CD14-positive monocyte (primary cell): ENCODE data around the gene MCU. TPM values are rescaled to one million over a fixed set of nuclear protein-coding genes. Genes with fewer than 3 reads are reported as not detected.
A peak's percentile ranks its signal among the peaks of the same experiment; 100 is the strongest.

Experiments used
- DNase-seq, 3 donors: peaks; one replicate each; pipeline ENCODE4 v3.0.0-alpha.2; 2011 to 2022
- H2AFZ ChIP-seq: 2 replicates; pipeline ENCODE4 v1.6.0; 2012; ENCODE audit warnings: mild to moderate bottlenecking, low read depth, low read length, inconsistent platforms; ENCODE audit not compliant: insufficient read depth, poor library complexity, severe bottlenecking
- H3K27ac ChIP-seq, 2 donors: 1 replicate in 1 of 2; 2 replicates in 1 of 2; pipeline ENCODE4 v1.5.1; 2012 to 2013; ENCODE audit warnings: low read length in 2 of 2, control low read depth in 1 of 2, inconsistent platforms in 1 of 2, low read depth in 1 of 2, mild to moderate bottlenecking in 1 of 2
- H3K27me3 ChIP-seq, 2 donors: one replicate each; pipeline versions ENCODE4 v1.6.0 to v1.6.1; 2011 to 2013; ENCODE audit warnings: low read length in 2 of 2; ENCODE audit not compliant: control insufficient read depth in 2 of 2, insufficient read depth in 2 of 2
- H3K36me3 ChIP-seq, 2 donors: replicated peaks in 1 of 2; 1 replicate in 1 of 2; 2 replicates in 1 of 2; pipeline versions ENCODE4 v1.5.1 to v1.6.1; 2012 to 2013; ENCODE audit warnings: low read length in 2 of 2, control low read depth in 1 of 2, inconsistent platforms in 1 of 2, mild to moderate bottlenecking in 1 of 2; ENCODE audit not compliant: insufficient read depth in 2 of 2, control insufficient read depth in 1 of 2
- H3K4me1 ChIP-seq, 2 donors: 1 replicate in 1 of 2; 2 replicates in 1 of 2; pipeline versions ENCODE4 v1.5.1 to v1.6.1; 2012 to 2013; ENCODE audit warnings: low read length in 2 of 2, control low read depth in 1 of 2, inconsistent platforms in 1 of 2, mild to moderate bottlenecking in 1 of 2, moderate library complexity in 1 of 2; ENCODE audit not compliant: insufficient read depth in 2 of 2, control insufficient read depth in 1 of 2
- H3K4me2 ChIP-seq: replicated peaks from 2 replicates; pipeline ENCODE3; 2012; ENCODE audit warnings: low read length, moderate library complexity, mild to moderate bottlenecking; ENCODE audit not compliant: poor library complexity, severe bottlenecking; ENCODE audit errors: extremely low read depth
- H3K4me3 ChIP-seq, 3 experiments: fragments of 200-600 bp in 1 of 3; sonication (generic) in 1 of 3; replicated peaks in 1 of 3; 1 replicate in 2 of 3; 2 replicates in 1 of 3; pipeline ENCODE4 v1.5.1; 2011 to 2013; ENCODE audit warnings: low read length in 3 of 3, mild to moderate bottlenecking in 3 of 3, control low read depth in 2 of 3, low read depth in 2 of 3, inconsistent platforms in 1 of 3, moderate library complexity in 1 of 3
- H3K79me2 ChIP-seq: 2 replicates; pipeline ENCODE4 v1.6.0; 2012; ENCODE audit warnings: mild to moderate bottlenecking, control low read depth, inconsistent platforms, low read length, moderate library complexity; ENCODE audit not compliant: insufficient read depth
- H3K9ac ChIP-seq: 2 replicates; pipeline ENCODE4 v1.6.0; 2017; ENCODE audit warnings: low read length, mild to moderate bottlenecking; ENCODE audit not compliant: insufficient read depth, poor library complexity, severe bottlenecking
- H3K9me3 ChIP-seq, 2 donors: replicated peaks in 1 of 2; 1 replicate in 1 of 2; 2 replicates in 1 of 2; pipeline versions ENCODE4 v1.5.1 to v1.6.1; 2012 to 2013; ENCODE audit warnings: low read length in 2 of 2, control low read depth in 1 of 2; ENCODE audit not compliant: control insufficient read depth in 1 of 2, insufficient read depth in 1 of 2
- H4K20me1 ChIP-seq: 2 replicates; pipeline ENCODE4 v1.6.0; 2012; ENCODE audit warnings: mild to moderate bottlenecking, low read length, control low read depth, moderate library complexity; ENCODE audit not compliant: insufficient read depth
- H3K27ac Mint-ChIP-seq, 7 donors: one replicate each; pipeline ENCODE4 v1.8.0; 2020; ENCODE audit warnings: mild to moderate bottlenecking in 7 of 7, mixed read lengths in 7 of 7, moderate library complexity in 6 of 7, inconsistent platforms in 2 of 7
- H3K27me3 Mint-ChIP-seq, 3 donors: one replicate each; pipeline ENCODE4 v1.8.0; 2021 to 2022; ENCODE audit warnings: low read depth in 3 of 3, mild to moderate bottlenecking in 3 of 3, mixed read lengths in 3 of 3, moderate library complexity in 3 of 3, inconsistent platforms in 1 of 3
- H3K36me3 Mint-ChIP-seq, 2 donors: one replicate each; pipeline ENCODE4 v1.8.0; 2020; ENCODE audit warnings: mixed read lengths in 2 of 2, inconsistent platforms in 1 of 2, mild to moderate bottlenecking in 1 of 2
- H3K4me1 Mint-ChIP-seq: one replicate; pipeline ENCODE4 v1.8.0; 2020; ENCODE audit warnings: mild to moderate bottlenecking, mixed read lengths
- H3K4me3 Mint-ChIP-seq, 2 donors: one replicate each; pipeline ENCODE4 v1.8.0; 2020; ENCODE audit warnings: mild to moderate bottlenecking in 2 of 2, mixed read lengths in 2 of 2, moderate library complexity in 1 of 2
- H3K9me3 Mint-ChIP-seq, 7 donors: one replicate each; pipeline ENCODE4 v1.8.0; 2020 to 2022; ENCODE audit warnings: mixed read lengths in 7 of 7, mild to moderate bottlenecking in 6 of 7, moderate library complexity in 6 of 7, inconsistent platforms in 2 of 7
- WGBS: methylation state at CpG from one replicate; pipeline ENCODE4 v1.1.5; 2013; ENCODE audit warnings: missing lambda C conversion rate; ENCODE audit not compliant: insufficient coverage; 5-methylcytosine and 5-hydroxymethylcytosine counted together
- intact Hi-C, 2 donors: fragments of 100-400 bp; cut with micrococcal nuclease; formaldehyde crosslinking; loops; one replicate each; pipeline versions ENCODE4 v1.15.0 to v1.15.1; 2023
- polyA plus RNA-seq, 3 donors: library from polyadenylated mRNA; depleted of rRNA in 1 of 3; unstranded in 2 of 3; stranded (reverse) in 1 of 3; fragments of 300-500 nt in 2 of 3; fragments of >200 nt in 1 of 3; fragmentation: Illumina TruSeq in 2 of 3; gene quantifications; 1 replicate in 2 of 3; 2 replicates in 1 of 3; pipeline ENCODE4 v1.2.3, GENCODE V29; 2012 to 2021
- TF ChIP-seq, protein P1 (sequence below): fragments of 200-600 bp; IDR thresholded peaks from one replicate; pipeline ENCODE4 v1.8.0; 2022; ENCODE audit warnings: antibody characterized with exemption, mild to moderate bottlenecking

MCU gene
- polyA plus RNA-seq, 3 donors = 11.7 to 23.1 (median 16.5) TPM

DNA sequence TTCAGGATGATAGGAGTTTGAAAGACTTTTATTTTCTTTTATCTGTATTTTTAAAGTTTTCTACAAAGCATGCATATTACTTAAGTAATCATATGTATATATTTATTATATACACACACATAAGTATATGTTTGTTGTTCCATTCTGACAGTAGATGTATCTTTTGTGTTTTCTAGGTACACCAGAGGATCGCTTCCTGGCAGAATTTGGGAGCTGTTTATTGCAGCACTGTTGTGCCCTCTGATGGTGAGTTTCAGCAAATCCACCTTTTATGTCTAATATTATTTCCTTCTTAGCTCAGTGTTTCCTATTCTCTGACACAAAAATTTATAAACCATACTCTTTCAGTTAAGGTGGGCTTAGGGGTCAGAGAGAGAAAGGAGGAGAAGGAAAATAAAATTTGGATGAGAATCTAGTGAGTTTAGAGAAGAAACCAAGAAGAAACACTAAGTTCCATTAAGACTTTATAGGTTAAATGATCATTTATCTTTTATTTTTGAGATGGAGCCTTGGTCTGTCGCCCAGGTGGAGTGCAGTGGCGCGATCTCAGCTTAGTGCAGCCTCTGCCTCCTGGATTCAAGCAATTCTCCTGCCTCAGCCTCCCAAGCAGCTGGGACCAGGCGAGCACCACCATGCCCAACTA, 142.4 kb downstream of the MCU start:
- Mint-ChIP-seq H3K27me3 (no peaks in the 10 kb centered on the region), H3K36me3 (peaks cover 15 to 25% of the 10 kb centered on the region in 2 donors), H3K27ac (no peak overlapping the region), H3K4me1 (peaks cover 1% of the 10 kb centered on the region), H3K9me3 (no peaks in the 10 kb centered on the region), H3K4me3 (no peak overlapping the region)
- Histone ChIP-seq H3K36me3 (peaks cover 11 to 18% of the 10 kb centered on the region in 2 donors), H2AFZ (no peak overlapping the region), H3K9me3 (no peaks in the 10 kb centered on the region), H3K4me1 (no peaks in the 10 kb centered on the region), H3K27me3 (no peaks in the 10 kb centered on the region), H4K20me1 (peaks cover 14% of the 10 kb centered on the region), H3K27ac (no peak overlapping the region), H3K79me2 (no peaks in the 10 kb centered on the region), H3K4me3 (no peak overlapping the region), H3K9ac (no peak overlapping the region), H3K4me2 (no peak overlapping the region)
- TF ChIP-seq, protein P1, sequence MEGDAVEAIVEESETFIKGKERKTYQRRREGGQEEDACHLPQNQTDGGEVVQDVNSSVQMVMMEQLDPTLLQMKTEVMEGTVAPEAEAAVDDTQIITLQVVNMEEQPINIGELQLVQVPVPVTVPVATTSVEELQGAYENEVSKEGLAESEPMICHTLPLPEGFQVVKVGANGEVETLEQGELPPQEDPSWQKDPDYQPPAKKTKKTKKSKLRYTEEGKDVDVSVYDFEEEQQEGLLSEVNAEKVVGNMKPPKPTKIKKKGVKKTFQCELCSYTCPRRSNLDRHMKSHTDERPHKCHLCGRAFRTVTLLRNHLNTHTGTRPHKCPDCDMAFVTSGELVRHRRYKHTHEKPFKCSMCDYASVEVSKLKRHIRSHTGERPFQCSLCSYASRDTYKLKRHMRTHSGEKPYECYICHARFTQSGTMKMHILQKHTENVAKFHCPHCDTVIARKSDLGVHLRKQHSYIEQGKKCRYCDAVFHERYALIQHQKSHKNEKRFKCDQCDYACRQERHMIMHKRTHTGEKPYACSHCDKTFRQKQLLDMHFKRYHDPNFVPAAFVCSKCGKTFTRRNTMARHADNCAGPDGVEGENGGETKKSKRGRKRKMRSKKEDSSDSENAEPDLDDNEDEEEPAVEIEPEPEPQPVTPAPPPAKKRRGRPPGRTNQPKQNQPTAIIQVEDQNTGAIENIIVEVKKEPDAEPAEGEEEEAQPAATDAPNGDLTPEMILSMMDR = peak; percentile 59
- intact Hi-C loops = loop anchor here (2.0 to 5.0 kb wide), 2 partner anchors 467 to 470 kb away; no protein-coding TSS in a partner anchor
- WGBS = 100% methylated on average over 1 of the region's 5 CpGs
- peak; percentile 27 to 46 (median 41) for DNase-seq

DNA sequence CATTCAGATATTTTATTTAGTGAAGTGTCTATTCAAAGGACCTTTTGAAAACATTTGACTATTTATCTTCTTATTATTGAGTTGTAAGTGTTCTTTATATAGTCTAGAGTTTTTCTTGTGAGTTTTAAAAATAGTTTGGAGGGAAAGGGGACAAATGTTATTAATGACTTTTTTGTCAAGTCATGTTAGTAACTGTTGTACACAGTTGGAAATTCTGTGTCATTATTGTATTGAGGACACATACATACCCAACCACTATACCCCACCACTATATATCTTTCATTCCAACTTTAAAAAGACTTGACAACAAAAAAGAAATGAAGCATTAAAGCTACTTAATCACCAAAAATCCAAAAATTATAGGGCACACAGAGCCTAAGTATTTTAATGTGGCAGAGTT, 148.4 kb downstream of the MCU start:
- Histone ChIP-seq H3K27me3 (no peaks in the 10 kb centered on the region), H3K4me2 (no peak overlapping the region), H4K20me1 (no peaks in the 10 kb centered on the region), H3K79me2 (no peaks in the 10 kb centered on the region), H3K27ac (no peak overlapping the region), H2AFZ (no peak overlapping the region), H3K36me3 (peaks cover 5 to 7% of the 10 kb centered on the region in 2 donors), H3K9ac (no peak overlapping the region), H3K4me1 (no peaks in the 10 kb centered on the region), H3K4me3 (no peak overlapping the region), H3K9me3 (no peaks in the 10 kb centered on the region)
- H3K27me3 Mint-ChIP-seq = no peaks in the 10 kb centered on the region
- no peak for DNase-seq
- H3K36me3 Mint-ChIP-seq = peaks cover 11 to 19% of the 10 kb centered on the region in 2 donors
- H3K9me3 Mint-ChIP-seq = no peaks in the 10 kb centered on the region
- H3K27ac Mint-ChIP-seq = no peak overlapping the region
- TF ChIP-seq, protein P1 = no peak
- H3K4me1 Mint-ChIP-seq = no peaks in the 10 kb centered on the region
- intact Hi-C loops = no loop called here
- no peak overlapping the region for H3K4me3 Mint-ChIP-seq
